ENCODE data around the gene C10orf53. TPM values are rescaled to one million over a fixed set of nuclear protein-coding genes. Genes with fewer than 3 reads are reported as not detected.

Gene C10orf53
- total RNA-seq, 1 donor from 2014 or later, result not detected

- no peaks in the 10 kb centered on the region for H3K4me1 Mint-ChIP-seq (ENCODE audit: unreplicated experiment)
- no peaks in the 10 kb centered on the region for H3K9me3 Mint-ChIP-seq (ENCODE audit: unreplicated experiment)
- H3K27ac Mint-ChIP-seq (ENCODE audit: unreplicated experiment), result no peak overlapping the region
- H3K4me3 Mint-ChIP-seq (ENCODE audit: unreplicated experiment), result no peak overlapping the region
- no peak for DNase-seq (ENCODE audit: low spot score)
- TF ChIP-seq CTCF (IDR thresholded peaks at IDR 0.05; ENCODE audit: unreplicated experiment), result no peak
- peaks cover 17% of the 10 kb centered on the region for H3K36me3 Mint-ChIP-seq (ENCODE audit: low read depth, unreplicated experiment)
- peaks cover 11% of the 10 kb centered on the region for H3K27me3 Mint-ChIP-seq (ENCODE audit: unreplicated experiment)
Measured at GRCh38 chr10:49739426-49739825, 60.0 kb downstream of the C10orf53 start.

DNA sequence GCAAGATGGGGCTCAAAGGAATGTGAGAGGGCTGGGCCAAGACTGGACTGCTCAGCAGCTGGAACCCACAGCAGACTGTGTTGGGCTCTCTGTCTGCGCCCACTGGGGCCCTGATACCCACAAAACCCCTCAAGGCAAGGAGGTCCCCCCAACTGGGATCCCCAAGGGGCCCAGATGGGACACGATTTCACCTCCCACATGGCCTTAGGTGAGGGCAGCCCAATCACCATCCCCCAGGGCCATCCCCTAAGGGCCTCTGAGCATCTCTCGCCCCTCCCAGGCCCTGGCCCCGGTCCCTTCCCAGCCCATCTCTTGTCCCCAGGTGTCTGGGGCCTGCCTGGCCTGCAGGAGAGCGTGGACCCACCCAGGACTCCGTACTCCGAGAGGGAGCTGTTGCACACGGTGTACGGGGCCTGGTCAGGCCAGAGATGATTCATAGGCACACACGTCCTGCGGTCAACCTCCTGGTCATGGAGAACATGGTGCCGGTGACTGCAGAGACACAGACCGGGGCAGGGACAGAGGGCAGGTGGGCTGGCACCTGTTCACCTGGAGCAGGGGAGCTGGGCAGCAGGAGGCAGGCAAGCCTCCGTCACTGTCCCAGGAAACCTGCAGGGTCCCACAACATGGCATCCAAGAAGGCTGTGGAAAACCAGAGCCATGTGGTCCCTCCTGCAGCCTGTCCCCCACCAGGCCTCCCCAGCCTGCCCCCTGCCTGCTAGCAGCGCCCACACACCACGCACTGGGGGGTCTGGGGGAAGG, 61.1 kb downstream of the C10orf53 start:
- Mint-ChIP-seq H3K4me3 (ENCODE audit: unreplicated experiment) (no peak overlapping the region), H3K27me3 (ENCODE audit: unreplicated experiment) (peaks cover 10% of the 10 kb centered on the region), H3K4me1 (ENCODE audit: unreplicated experiment) (no peaks in the 10 kb centered on the region), H3K36me3 (ENCODE audit: low read depth, unreplicated experiment) (peaks cover 15% of the 10 kb centered on the region), H3K9me3 (ENCODE audit: unreplicated experiment) (no peaks in the 10 kb centered on the region), H3K27ac (ENCODE audit: unreplicated experiment) (no peak overlapping the region)
- no peak for DNase-seq (ENCODE audit: low spot score)
- TF ChIP-seq CTCF (IDR thresholded peaks at IDR 0.05; ENCODE audit: unreplicated experiment), result no peak

DNA sequence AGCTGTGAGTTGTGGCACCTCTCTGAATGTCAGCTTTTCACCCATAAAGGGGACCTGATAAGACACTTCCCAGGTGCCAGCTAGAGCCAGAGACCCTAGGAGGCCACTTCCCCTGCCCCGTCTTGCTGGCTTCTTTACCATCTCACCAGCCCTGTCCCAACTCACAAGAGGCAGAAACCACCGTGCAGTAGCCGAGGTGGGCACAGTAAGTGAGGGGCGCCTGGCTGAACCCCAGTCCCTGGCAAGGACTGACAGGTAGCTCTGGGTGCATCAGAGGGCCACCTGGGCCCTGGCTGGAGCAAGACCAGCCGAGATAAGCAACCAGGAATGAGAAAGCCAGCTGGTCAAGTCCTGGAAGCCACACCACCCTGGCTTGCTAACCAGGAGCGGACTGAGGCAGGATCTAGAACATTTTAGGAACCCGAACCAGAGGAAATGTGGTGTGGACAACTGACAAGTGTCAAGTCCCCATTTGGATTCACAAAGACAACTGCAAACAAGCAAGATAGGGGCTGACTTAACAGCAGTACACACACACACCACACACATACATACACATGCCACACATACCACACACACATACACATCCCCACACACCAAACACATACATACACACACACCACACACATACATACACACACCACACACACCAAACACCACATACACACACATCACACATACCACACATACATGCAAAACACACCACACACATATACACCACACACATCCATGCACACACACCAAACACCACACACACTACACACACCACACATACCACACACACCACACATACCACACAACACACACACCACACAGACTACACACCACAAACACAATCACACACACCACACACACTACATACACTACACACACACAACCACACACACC, 61.9 kb downstream of the C10orf53 start:
- H3K4me1 Mint-ChIP-seq (ENCODE audit: unreplicated experiment), result no peaks in the 10 kb centered on the region
- H3K4me3 Mint-ChIP-seq (ENCODE audit: unreplicated experiment), result peak overlapping the region; percentile 75
- no peak for DNase-seq (ENCODE audit: low spot score)
- no peaks in the 10 kb centered on the region for H3K9me3 Mint-ChIP-seq (ENCODE audit: unreplicated experiment)
- H3K27ac Mint-ChIP-seq (ENCODE audit: unreplicated experiment), result peak overlapping the region; percentile 21
- TF ChIP-seq CTCF (IDR thresholded peaks at IDR 0.05; ENCODE audit: unreplicated experiment), result no peak
- H3K27me3 Mint-ChIP-seq (ENCODE audit: unreplicated experiment), result peaks cover 9% of the 10 kb centered on the region
- peaks cover 11% of the 10 kb centered on the region for H3K36me3 Mint-ChIP-seq (ENCODE audit: low read depth, unreplicated experiment)

DNA sequence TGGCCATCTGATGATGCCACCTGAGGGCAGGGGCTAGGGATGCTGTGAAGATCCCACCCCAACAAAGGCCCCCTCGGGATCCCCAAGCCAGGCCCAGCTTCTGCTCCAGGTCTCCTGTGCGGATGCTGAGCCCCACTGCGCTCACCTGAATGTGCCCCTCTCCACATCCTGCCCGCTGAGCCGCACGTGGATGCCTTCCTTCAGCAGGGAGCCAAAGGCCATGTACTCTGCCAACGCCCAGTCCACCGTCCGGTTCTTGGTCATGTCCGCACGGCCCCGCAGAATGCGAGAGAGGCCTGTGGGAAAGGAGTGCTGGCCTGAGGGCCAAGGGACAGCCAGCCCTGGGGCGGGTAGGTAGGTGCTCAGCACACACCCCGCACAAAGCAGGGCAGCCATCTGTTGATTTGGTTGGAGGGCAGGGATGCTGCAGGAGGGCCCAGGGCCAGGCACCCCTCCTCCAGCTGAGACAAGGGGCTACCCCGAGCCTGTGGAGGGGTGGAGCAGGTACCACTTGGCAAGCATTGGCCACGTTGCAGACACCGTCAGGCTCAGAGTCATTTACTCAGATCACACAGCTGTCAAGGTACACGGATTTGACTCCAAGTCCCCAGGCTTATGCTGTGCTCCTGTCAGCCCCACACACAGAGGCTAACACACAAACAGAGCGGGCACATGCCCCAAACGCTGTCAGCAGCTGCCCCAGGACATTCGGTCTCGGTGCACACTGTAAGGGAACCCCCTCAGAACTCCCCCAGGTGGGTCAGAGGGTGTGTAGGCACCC, 63.4 kb downstream of the C10orf53 start:
- H3K36me3 Mint-ChIP-seq (ENCODE audit: low read depth, unreplicated experiment), result peaks cover 11% of the 10 kb centered on the region
- no peak for TF ChIP-seq CTCF (IDR thresholded peaks at IDR 0.05; ENCODE audit: unreplicated experiment)
- DNase-seq (ENCODE audit: low spot score), result no peak
- no peak overlapping the region for H3K27ac Mint-ChIP-seq (ENCODE audit: unreplicated experiment)
- H3K27me3 Mint-ChIP-seq (ENCODE audit: unreplicated experiment), result peaks cover 11% of the 10 kb centered on the region
- H3K9me3 Mint-ChIP-seq (ENCODE audit: unreplicated experiment), result no peaks in the 10 kb centered on the region
- no peak overlapping the region for H3K4me3 Mint-ChIP-seq (ENCODE audit: unreplicated experiment)
- H3K4me1 Mint-ChIP-seq (ENCODE audit: unreplicated experiment), result no peaks in the 10 kb centered on the region

Data from endothelial cell (in vitro differentiated cells).